ENCODE measurements around the gene LYZL1. TPM values are rescaled to one million over a fixed set of nuclear protein-coding genes. Genes with fewer than 3 reads are reported as not detected.
"Not testable (repeated sequence)": the region's sequence is repeated elsewhere in the genome, so short reads cannot be mapped to it uniquely, and the experiment has no call there.

LYZL1 gene
- total RNA-seq, 1 donor from 2014 or later: not detected

DNA sequence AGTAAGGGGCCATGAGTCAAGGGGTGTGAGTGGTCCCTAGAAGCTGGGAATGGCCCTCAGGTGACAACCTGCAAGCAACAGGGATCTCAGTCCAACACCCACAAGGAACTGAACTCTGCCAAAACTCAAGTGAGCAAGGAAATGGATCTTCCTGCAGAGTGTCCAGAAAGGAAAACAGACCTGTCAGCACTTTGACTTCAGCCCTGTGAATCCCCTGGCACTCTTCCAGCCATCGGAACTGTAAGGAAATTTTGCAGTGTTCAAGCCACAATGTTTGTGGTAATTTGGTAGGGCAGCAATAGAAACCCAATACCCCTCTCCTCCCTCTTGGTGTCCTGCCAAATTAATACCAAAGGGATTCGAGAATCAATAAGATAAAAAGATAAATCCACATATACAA is 6.9 kb downstream of the LYZL1 start:
- DNase-seq (ENCODE audit: missing footprints): no peak
- no peak for ATAC-seq
- intact Hi-C loops (cut with DNase I): no loop called here

GRCh38 chr10:29297678-29298077 is 8.8 kb downstream of the LYZL1 start:
- ATAC-seq (no peak), DNase-seq (ENCODE audit: missing footprints) (no peak)
- intact Hi-C loops (cut with DNase I): no loop called here

DNA sequence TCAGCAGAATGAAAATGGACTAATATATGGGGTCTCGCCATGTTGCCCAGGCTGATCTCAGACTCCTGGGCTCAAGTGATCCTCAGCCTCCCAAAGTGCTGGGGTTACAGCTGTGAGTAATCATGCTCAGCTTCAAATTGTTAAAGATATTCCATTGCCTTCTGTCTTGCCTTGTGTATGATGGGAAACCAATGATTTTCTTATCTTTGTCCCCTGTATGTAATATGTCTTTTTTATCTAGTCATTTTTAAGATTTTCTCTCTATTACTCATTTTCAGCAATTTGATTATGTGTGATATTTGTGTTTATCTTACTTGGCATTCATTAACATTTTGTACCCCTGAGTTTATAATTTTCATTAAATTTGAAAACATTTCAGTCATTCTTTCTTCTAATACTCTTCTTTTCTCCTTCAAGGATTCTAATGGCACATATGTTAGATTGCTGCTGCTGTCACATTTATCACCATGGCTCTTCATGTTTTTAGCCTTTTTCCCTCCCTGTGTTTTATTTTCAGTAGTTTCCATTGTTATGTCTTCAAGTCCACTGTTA is 12.6 kb downstream of the LYZL1 start:
- intact Hi-C loops (cut with DNase I): loop anchor here (5.0 to 10.0 kb wide), 5 partner anchors 57 to 677 kb away; partner anchors contain the start of gene BAMBI
- no peak for ATAC-seq
- no peak for DNase-seq (ENCODE audit: missing footprints)

GRCh38 chr10:29302499-29302898 is 13.6 kb downstream of the LYZL1 start:
- no peak for DNase-seq (ENCODE audit: missing footprints)
- no peak for ATAC-seq
- intact Hi-C loops (cut with DNase I): loop anchor here (5.0 to 10.0 kb wide), 5 partner anchors 58 to 678 kb away; partner anchors contain the start of gene BAMBI

GRCh38 chr10:29304264-29304994 is 15.6 kb downstream of the LYZL1 start:
- ATAC-seq (peak; percentile 77), DNase-seq (ENCODE audit: missing footprints) (no peak)
- intact Hi-C loops (cut with DNase I): loop anchor here (1.0 to 10.0 kb wide), 6 partner anchors 60 to 680 kb away; partner anchors contain the start of gene BAMBI

- ATAC-seq: no peak
- DNase-seq (ENCODE audit: missing footprints): no peak
- intact Hi-C loops (cut with DNase I): loop anchor here (1.0 to 10.0 kb wide), 6 partner anchors 60 to 680 kb away; partner anchors contain the start of gene BAMBI
These were observed 16.1 kb downstream of the LYZL1 start for GRCh38 chr10:29304995-29305335.

DNA sequence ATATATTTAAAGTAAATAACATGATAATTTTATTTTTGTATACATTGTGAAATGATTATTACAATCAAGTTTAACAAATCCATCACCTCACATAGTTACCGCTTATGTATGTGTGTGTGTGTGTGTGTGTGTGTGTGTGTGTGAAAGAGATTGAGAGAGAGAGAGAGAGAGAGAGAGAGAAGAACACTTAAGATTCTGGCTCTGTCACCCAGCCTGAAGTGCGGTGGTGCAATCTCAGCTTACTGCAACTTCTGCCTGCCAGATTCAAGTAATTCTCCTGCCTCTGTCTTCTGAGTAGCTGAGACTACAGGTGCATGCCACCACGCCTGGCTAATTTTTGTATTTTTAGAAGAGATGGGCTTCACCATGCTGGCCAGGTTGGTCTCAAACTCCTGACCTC is 17.8 kb downstream of the LYZL1 start:
- intact Hi-C loops (cut with DNase I): loop anchor here (1.0 to 10.0 kb wide), 5 partner anchors 62 to 682 kb away; no protein-coding TSS in a partner anchor
- no peak for ATAC-seq
- DNase-seq (ENCODE audit: missing footprints): no peak

- ATAC-seq; DNase-seq (ENCODE audit: missing footprints): not testable (repeated sequence)
- intact Hi-C loops (cut with DNase I): loop anchor here (10.0 kb wide), 4 partner anchors 63 to 683 kb away; no protein-coding TSS in a partner anchor
These were observed 19.3 kb downstream of the LYZL1 start for GRCh38 chr10:29308142-29308541.

DNA sequence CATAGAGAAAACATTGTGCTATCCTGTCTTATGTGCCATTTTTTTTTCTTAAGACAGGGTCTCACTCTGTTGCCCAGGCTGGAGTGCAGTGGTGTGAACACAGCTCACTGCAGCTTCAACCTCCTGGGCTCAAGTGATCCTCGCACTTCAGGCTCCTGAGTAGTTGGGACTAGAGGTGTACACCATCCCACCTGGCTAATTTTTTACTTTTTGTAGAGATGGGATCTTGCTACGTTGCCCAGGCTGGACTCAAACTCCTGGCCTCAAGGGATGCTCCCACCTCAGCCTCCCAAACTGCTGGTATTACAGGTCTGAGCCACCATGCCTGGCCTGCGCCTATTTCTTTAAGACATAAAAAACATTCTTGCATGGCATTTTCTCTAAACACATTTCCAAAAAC is 20.6 kb downstream of the LYZL1 start:
- ATAC-seq: no peak
- no peak for DNase-seq (ENCODE audit: missing footprints)
- intact Hi-C loops (cut with DNase I): loop anchor here (10.0 kb wide), 4 partner anchors 65 to 685 kb away; no protein-coding TSS in a partner anchor

DNA sequence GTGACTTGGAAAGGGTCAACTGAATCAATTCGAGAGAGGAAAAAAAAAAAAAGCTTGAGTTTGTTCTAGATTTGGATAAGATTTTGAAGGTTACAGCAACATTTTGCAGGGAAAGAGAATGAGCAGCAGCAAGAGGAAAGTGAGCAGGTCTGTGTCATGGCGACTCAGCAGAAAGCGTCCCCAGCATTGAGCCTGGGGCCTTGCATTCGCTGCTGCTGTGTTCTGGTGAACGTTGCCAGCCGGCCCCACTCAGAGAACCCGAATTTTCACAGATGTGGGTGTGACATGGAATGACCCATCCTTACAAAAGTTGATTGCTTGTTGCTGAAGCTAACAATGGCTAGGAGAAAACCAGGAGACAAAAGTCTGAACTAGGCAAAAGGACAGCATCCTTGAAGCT is 21.6 kb downstream of the LYZL1 start:
- ATAC-seq; DNase-seq (ENCODE audit: missing footprints); intact Hi-C loops (cut with DNase I): not testable (repeated sequence)

GRCh38 chr10:29313071-29313470 is 24.2 kb downstream of the LYZL1 start:
- no peak for ATAC-seq
- DNase-seq (ENCODE audit: missing footprints): no peak
- intact Hi-C loops (cut with DNase I): no loop called here

DNA sequence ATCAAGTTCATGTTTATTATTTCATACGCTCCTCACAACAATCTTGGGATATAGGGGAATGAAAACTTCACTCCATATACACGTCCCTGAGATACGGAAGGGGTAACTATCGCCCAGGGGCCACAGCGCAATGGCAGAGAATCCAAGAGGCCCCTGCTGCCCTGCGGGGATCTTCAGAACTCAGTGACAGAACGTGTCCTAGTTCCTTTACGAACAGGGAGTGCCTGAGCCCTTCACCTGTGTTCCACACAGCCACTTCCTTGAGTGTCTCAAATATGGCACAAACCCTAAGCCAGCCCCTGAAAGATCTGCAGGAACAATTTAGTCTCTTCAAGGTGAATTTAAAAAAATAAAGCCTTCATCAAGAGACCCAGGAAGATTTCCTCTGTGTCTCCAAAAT is 25.9 kb downstream of the LYZL1 start:
- DNase-seq (ENCODE audit: missing footprints) (no peak), ATAC-seq (no peak)
- intact Hi-C loops (cut with DNase I): no loop called here

DNA sequence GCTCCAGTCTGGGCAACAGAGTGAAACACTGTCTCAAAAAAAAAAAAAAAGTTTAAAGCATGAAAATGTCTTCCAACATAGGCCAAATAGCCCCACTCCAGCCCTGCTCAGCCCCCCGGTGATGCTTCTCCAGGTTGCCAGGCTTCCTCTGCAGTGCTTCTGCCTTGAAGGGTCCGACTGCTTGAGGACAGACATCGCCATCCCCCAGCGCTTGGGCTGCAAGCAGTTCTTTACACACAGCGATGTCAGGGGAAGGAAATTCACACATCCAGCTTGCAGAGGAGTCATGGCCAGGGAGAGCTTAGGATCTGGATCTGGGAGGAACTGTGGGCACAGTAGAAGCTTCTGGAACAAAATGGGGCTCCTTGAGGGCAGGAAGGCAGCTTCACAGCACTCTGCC is 26.9 kb downstream of the LYZL1 start:
- ATAC-seq (no peak), DNase-seq (ENCODE audit: missing footprints) (no peak)
- intact Hi-C loops (cut with DNase I): no loop called here

GRCh38 chr10:29316308-29317026 is 27.6 kb downstream of the LYZL1 start:
- ATAC-seq (no peak), DNase-seq (ENCODE audit: missing footprints) (no peak)
- intact Hi-C loops (cut with DNase I): no loop called here

GRCh38 chr10:29317027-29317420 is 28.2 kb downstream of the LYZL1 start:
- intact Hi-C loops (cut with DNase I): no loop called here
- DNase-seq (ENCODE audit: missing footprints) (no peak), ATAC-seq (no peak)

DNA sequence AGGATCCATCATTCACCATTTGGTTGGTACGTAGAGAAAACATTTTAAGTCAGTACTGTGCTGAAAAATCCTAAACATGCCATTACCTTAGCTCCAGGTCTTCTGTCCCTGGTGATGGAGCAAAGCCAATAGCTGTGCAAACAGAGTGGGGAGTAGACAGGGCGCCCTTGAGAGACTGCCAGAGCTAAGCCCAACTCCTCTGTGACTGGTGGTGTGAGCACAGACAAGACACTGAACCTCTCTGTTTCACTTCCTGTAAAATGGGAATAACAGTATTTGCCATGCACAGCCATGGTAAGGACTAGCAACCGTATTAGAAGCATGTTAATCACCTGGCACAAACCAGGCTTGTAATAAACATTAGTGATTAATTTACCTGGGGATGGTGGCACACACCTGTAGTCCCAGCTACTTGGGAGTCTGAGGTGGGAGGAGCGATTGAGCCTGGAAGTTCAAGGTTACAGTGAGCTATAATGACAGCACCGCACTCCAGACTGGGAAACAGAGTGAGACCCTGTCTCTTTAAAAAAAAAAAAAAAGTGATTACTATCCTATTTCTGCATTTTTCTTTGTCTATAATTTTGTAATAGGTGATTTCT is 28.7 kb downstream of the LYZL1 start:
- intact Hi-C loops (cut with DNase I): no loop called here
- ATAC-seq: no peak
- no peak for DNase-seq (ENCODE audit: missing footprints)

DNA sequence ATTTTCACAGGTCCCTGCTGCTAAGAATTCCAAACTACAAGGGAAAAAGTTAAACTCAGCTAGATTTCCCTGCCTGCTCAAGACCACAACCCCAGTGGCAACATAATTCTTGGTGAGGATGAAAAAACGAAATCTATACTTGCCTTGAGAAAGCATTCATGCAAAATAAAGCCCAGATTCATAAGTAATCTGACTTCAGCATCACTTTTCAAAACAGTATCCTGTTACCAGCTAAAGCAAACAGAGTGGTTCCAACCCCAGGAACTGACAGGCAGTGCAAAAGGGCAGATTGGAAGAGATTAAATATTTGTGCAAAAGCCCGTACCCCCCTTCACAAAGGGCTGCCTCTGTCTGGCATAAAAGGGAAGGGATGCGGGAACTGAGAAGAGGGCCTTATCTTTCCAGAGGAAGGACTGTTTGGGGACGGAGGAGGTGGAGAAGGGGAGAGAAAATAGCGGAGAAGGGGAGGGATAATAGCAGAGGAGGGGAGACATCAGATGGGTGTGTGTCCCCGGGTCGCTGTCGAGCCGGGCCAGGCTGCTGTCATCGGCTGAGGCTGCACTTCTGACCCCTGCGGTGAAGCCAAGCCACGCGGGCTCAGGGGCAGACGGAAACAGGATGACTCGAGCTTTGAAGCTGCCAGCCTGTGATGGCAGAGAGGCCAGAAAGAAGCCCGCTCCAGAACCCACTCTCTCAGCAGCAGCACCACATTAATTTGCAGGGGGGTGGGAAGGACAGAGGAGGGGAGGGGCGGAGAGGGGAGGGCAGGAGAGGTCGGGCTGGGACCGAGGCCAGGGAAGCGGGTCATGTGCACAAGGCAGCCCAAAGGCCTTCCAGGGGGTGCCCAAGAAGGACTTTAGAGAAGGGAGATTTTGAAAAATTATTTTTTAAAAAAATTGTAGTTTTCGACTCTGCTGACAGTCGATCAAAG is 29.5 kb downstream of the LYZL1 start:
- intact Hi-C loops (cut with DNase I): not testable (repeated sequence)
- ATAC-seq (peak; percentile 90), DNase-seq (ENCODE audit: missing footprints) (peak; percentile 83)

GRCh38 chr10:29319205-29319781 is 30.4 kb downstream of the LYZL1 start:
- peak; percentile 13 for ATAC-seq
- intact Hi-C loops (cut with DNase I): no loop called here
- DNase-seq (ENCODE audit: missing footprints): no peak
